DOHH2 (cell line): ENCODE results near the gene ATP6V0A4.
"Not testable (repeated sequence)": the region's sequence is repeated elsewhere in the genome, so short reads cannot be mapped to it uniquely, and the experiment has no call there.

Experiments used
- H3F3A ChIP-seq: fragments of 200-600 bp; sonication (generic), shearing (Covaris generic); 2 replicates; pipeline ENCODE4 v1.6.0; 2016; ENCODE audit warnings: antibody characterized with exemption, mild to moderate bottlenecking; ENCODE audit not compliant: control insufficient read depth, insufficient read depth
- H3K27ac ChIP-seq: fragments of 200-600 bp; sonication (generic); 2 replicates; pipeline ENCODE4 v1.5.1; 2014; ENCODE audit warnings: low read depth, mild to moderate bottlenecking, low read length, moderate library complexity
- H3K27me3 ChIP-seq: fragments of 200-600 bp; sonication (generic); 2 replicates; pipeline ENCODE4 v1.6.1; 2014; ENCODE audit warnings: mild to moderate bottlenecking, low read length, mixed read lengths; ENCODE audit not compliant: control insufficient read depth
- H3K36me3 ChIP-seq: fragments of 200-600 bp; sonication (generic); 2 replicates; pipeline ENCODE4 v1.6.1; 2014; ENCODE audit warnings: mild to moderate bottlenecking, low read length, moderate library complexity, mixed read lengths; ENCODE audit not compliant: control insufficient read depth
- H3K4me1 ChIP-seq: fragments of 200-600 bp; sonication (generic); 2 replicates; pipeline ENCODE4 v1.6.1; 2014; ENCODE audit warnings: mild to moderate bottlenecking, low read length, mixed read lengths; ENCODE audit not compliant: control insufficient read depth
- H3K4me2 ChIP-seq: fragments of 200-600 bp; sonication (generic); 2 replicates; pipeline ENCODE4 v1.6.0; 2014; ENCODE audit warnings: mild to moderate bottlenecking, low read length, moderate library complexity
- H3K4me3 ChIP-seq: fragments of 200-600 bp; sonication (generic); 2 replicates; pipeline ENCODE4 v1.5.1; 2014; ENCODE audit warnings: mild to moderate bottlenecking, low read length, mixed read lengths
- H3K79me2 ChIP-seq: fragments of 200-600 bp; sonication (generic); 2 replicates; pipeline ENCODE4 v1.6.1; 2014; ENCODE audit warnings: mild to moderate bottlenecking, low read length, mixed read lengths; ENCODE audit not compliant: control insufficient read depth
- H3K9me2 ChIP-seq: fragments of 200-600 bp; sonication (generic); replicated peaks from 2 replicates; pipeline ENCODE4 v1.6.1; 2014; ENCODE audit warnings: mild to moderate bottlenecking, low read length, mixed read lengths; ENCODE audit not compliant: control insufficient read depth
- H3K9me3 ChIP-seq: fragments of 200-600 bp; sonication (generic); 2 replicates; pipeline ENCODE4 v1.6.1; 2014; ENCODE audit warnings: antibody characterized with exemption, low read length, mixed read lengths; ENCODE audit not compliant: control insufficient read depth, insufficient read depth
- H4K20me1 ChIP-seq: fragments of 200-600 bp; sonication (generic); 2 replicates; pipeline ENCODE4 v1.6.0; 2014; ENCODE audit warnings: low read depth, mild to moderate bottlenecking, antibody characterized with exemption, low read length, moderate library complexity; ENCODE audit not compliant: control insufficient read depth, insufficient read depth
- EZH2phosphoT487 ChIP-seq: fragments of 200-600 bp; sonication (generic); IDR thresholded peaks from 2 replicates; pipeline ENCODE4 v1.6.1; 2017; ENCODE audit warnings: borderline replicate concordance, mild to moderate bottlenecking, antibody characterized with exemption, low read length, moderate library complexity, mixed read lengths
- TF ChIP-seq, protein P1 (sequence below): fragments of 200-600 bp; sonication (generic); IDR thresholded peaks from one replicate; pipeline ENCODE4 v1.5.1; 2014; ENCODE audit warnings: antibody characterized with exemption, mild to moderate bottlenecking, low read depth, low read length; ENCODE audit not compliant: poor library complexity, severe bottlenecking

Gene ATP6V0A4

DNA sequence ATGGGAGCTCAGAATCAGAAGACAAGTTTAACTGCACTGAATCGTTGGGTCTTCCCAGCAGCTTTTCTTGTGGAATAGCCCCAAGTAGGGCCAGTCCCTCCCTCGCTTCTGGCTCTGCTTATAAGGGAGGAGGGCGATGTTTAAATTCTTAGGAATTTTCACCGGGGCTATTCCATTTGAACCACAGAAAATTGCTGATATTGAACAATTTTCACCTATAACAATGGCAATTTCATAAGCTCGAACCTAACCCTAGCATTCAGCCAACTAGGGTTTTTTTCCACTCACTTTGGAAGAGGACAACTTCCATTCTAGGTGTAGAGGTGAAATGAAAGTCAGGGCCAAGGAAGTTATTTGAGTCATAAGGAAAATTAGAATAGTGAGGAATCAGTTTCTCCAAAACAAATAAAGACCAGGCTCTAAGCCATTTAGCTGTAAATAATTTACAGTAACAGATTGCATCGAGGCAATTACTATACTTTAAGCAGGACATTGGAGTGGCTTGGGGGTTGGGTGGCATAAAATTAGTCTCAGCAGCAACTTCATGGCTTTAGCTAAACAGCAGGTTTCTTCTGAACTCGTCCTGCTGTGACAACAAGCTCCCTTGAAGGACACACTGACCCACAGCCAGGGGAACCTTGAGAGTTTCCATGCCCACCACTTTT is 1.5 kb upstream of the ATP6V0A4 start:
- Histone ChIP-seq H3K27ac (no peak overlapping the region), H4K20me1 (no peaks in the 10 kb centered on the region), H3K36me3 (no peaks in the 10 kb centered on the region), H3K9me2 (no peaks in the 10 kb centered on the region), H3K4me3 (no peak overlapping the region), H3K27me3 (no peaks in the 10 kb centered on the region), H3K79me2 (no peaks in the 10 kb centered on the region), H3F3A (no peaks in the 10 kb centered on the region), H3K4me1 (no peaks in the 10 kb centered on the region), H3K4me2 (no peak overlapping the region), H3K9me3 (no peaks in the 10 kb centered on the region)
- TF ChIP-seq, protein P1, sequence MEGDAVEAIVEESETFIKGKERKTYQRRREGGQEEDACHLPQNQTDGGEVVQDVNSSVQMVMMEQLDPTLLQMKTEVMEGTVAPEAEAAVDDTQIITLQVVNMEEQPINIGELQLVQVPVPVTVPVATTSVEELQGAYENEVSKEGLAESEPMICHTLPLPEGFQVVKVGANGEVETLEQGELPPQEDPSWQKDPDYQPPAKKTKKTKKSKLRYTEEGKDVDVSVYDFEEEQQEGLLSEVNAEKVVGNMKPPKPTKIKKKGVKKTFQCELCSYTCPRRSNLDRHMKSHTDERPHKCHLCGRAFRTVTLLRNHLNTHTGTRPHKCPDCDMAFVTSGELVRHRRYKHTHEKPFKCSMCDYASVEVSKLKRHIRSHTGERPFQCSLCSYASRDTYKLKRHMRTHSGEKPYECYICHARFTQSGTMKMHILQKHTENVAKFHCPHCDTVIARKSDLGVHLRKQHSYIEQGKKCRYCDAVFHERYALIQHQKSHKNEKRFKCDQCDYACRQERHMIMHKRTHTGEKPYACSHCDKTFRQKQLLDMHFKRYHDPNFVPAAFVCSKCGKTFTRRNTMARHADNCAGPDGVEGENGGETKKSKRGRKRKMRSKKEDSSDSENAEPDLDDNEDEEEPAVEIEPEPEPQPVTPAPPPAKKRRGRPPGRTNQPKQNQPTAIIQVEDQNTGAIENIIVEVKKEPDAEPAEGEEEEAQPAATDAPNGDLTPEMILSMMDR, result no peak
- TF ChIP-seq EZH2phosphoT487, result no peak

DNA sequence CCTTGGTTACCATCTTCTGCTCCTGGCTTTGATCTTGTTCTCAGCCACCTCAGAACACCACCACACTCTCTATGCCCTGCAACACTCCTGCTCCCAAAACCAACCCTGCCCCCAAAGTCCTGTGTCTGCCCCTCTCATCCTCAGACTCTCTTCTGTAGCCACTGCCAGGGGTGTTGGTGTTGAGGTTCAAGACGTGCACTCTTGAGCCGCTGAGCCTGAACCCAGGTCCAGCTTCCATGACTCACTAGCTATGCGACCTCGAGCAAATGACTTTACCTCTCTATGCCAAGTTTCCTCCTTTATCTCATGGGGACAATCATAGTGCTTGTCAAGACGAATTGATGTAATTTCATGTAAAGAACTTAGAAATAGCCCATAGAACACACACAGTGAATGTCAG is 840 bp upstream of the ATP6V0A4 start:
- Histone ChIP-seq H3K9me3 (no peaks in the 10 kb centered on the region), H3K4me2 (no peak overlapping the region), H3K79me2 (no peaks in the 10 kb centered on the region), H3K36me3 (no peaks in the 10 kb centered on the region), H3K27me3 (no peaks in the 10 kb centered on the region), H3K9me2 (no peaks in the 10 kb centered on the region), H3K4me1 (no peaks in the 10 kb centered on the region), H4K20me1 (no peaks in the 10 kb centered on the region), H3F3A (no peaks in the 10 kb centered on the region), H3K27ac (no peak overlapping the region), H3K4me3 (no peak overlapping the region)
- no peak for TF ChIP-seq EZH2phosphoT487
- TF ChIP-seq, protein P1, result no peak

DNA sequence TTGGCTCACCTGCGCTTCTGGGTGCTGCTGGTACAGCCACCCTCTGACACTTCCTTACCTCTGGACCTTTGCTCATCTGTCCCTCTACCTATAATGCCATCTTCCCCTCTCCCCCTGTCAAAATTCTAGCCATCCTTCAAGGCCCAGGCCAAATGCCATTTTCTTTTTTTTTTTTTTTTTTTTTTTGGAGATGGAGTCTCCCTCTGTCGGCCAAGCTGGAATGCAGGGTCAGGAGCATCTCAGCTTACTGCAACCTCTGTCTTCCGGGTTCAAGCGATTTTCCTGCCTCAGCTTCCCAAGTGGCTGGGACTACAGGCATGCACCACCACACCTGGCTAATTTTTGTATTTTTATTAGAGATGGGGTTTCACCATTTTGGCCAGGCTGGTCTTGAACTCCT is 950 bp downstream of the ATP6V0A4 start:
- not testable (repeated sequence) for H3K9me2 ChIP-seq, H3K27me3 ChIP-seq, H3K36me3 ChIP-seq, H3K9me3 ChIP-seq, H3K4me3 ChIP-seq, H3F3A ChIP-seq, H4K20me1 ChIP-seq, H3K27ac ChIP-seq, H3K4me2 ChIP-seq, H3K79me2 ChIP-seq, H3K4me1 ChIP-seq

DNA sequence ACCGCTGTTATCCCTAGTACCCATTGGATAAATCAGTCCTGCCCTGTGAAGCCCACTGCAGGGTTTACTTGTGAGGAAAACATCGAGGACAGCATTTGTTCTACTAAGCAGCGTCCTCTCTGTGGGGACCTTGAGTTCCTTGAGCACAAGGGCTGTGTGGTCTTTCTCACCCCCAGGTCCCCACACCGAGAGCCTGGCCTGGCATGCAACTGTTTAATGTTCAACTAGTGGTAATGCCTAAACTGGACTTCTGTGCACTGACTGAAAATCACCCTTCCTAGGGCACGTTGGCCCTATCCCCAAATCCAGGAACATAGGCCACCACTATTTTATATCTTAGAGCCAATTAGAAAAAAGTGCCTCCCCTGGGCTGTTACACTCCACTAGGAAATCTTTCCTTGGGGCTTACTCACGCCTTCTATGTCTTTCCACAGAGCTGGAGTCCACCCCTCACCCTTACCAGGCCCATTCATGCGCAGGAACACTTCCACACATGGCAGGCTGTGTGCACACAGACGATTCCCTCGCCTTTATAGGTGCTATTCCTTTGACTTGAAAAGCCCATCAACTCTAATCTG is 1.9 kb downstream of the ATP6V0A4 start:
- Histone ChIP-seq H3K79me2 (no peaks in the 10 kb centered on the region), H3K36me3 (no peaks in the 10 kb centered on the region), H3K9me3 (no peaks in the 10 kb centered on the region), H3K4me3 (no peak overlapping the region), H3K4me2 (no peak overlapping the region), H4K20me1 (no peaks in the 10 kb centered on the region), H3K27me3 (no peaks in the 10 kb centered on the region), H3K9me2 (no peaks in the 10 kb centered on the region), H3F3A (no peaks in the 10 kb centered on the region), H3K27ac (no peak overlapping the region), H3K4me1 (no peaks in the 10 kb centered on the region)
- TF ChIP-seq EZH2phosphoT487, result no peak
- TF ChIP-seq, protein P1, result no peak
